GM15510 (cell line): ENCODE results near the gene SMIM21.

Source experiments
- POLR2A ChIP-seq: IDR thresholded peaks from 3 replicates; pipeline ENCODE4 v1.6.1; 2011; ENCODE audit warnings: borderline replicate concordance; ENCODE audit not compliant: insufficient read length; ENCODE audit errors: extremely low read depth

The SMIM21 gene

GRCh38 chr18:75441896-75442295, 14.4 kb upstream of the SMIM21 start:
- no peak for TF ChIP-seq POLR2A

GRCh38 chr18:75439348-75439747, 11.8 kb upstream of the SMIM21 start:
- no peak for TF ChIP-seq POLR2A

GRCh38 chr18:75438891-75439290, 11.4 kb upstream of the SMIM21 start:
- no peak for TF ChIP-seq POLR2A

- TF ChIP-seq POLR2A = no peak
Measured at GRCh38 chr18:75437979-75438378, 10.5 kb upstream of the SMIM21 start.

GRCh38 chr18:75433098-75433497, 5.6 kb upstream of the SMIM21 start:
- TF ChIP-seq POLR2A = no peak

GRCh38 chr18:75429975-75430374, 2.5 kb upstream of the SMIM21 start:
- TF ChIP-seq POLR2A = no peak

- no peak for TF ChIP-seq POLR2A
Measured at GRCh38 chr18:75428490-75428889, 987 bp upstream of the SMIM21 start.

GRCh38 chr18:75422341-75422910, 5.1 kb downstream of the SMIM21 start:
- TF ChIP-seq POLR2A = no peak

GRCh38 chr18:75421656-75422055, 5.8 kb downstream of the SMIM21 start:
- no peak for TF ChIP-seq POLR2A

- TF ChIP-seq POLR2A = no peak
Measured at GRCh38 chr18:75418293-75419005, 9.1 kb downstream of the SMIM21 start.

GRCh38 chr18:75410611-75411010, 16.9 kb downstream of the SMIM21 start:
- no peak for TF ChIP-seq POLR2A

GRCh38 chr18:75409806-75410205, 17.7 kb downstream of the SMIM21 start:
- no peak for TF ChIP-seq POLR2A

- no peak for TF ChIP-seq POLR2A
Measured at GRCh38 chr18:75408554-75409506, 18.7 kb downstream of the SMIM21 start.

GRCh38 chr18:75407468-75408437, 19.8 kb downstream of the SMIM21 start:
- TF ChIP-seq POLR2A = no peak
